Peyer's patch (tissue), 4 donors: ENCODE results near the gene CDK5R1.
"Not testable (repeated sequence)": the region's sequence is repeated elsewhere in the genome, so short reads cannot be mapped to it uniquely, and the experiment has no call there.

ENCODE experiments used
- POLR2A ChIP-seq, 2 donors: fragments of 450-650 bp; IDR thresholded peaks; one replicate each; pipeline ENCODE4 v1.5.1; 2017; ENCODE audit warnings: antibody characterized with exemption in 2 of 2, mild to moderate bottlenecking in 2 of 2, moderate library complexity in 2 of 2
- TF ChIP-seq, protein P1 (sequence below), 6 experiments: fragments of 450-650 bp in 4 of 6; fragments of 200-600 bp in 2 of 6; sonication (generic) in 1 of 6; IDR thresholded peaks; one replicate each; pipeline ENCODE4 v1.5.1; 2017 to 2019; ENCODE audit warnings: antibody characterized with exemption in 6 of 6, mild to moderate bottlenecking in 3 of 6, moderate library complexity in 1 of 6

DNA sequence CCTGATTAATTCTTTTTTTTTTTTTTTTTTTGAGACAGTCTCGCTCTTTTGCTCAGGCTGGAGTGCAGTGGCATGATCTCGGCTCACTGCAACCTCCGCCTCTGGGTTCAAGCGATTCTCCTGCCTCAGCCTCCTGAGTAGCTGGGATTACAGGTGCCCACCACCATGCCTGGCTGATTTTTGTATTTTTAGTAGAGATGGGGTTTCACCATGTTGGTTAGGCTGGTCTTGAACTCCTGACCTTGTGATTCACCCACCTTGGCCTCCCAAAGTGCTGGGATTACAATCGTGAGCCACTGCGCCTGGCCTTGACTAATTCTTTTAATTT lies 37.7 kb downstream of the CDK5R1 start:
- TF ChIP-seq, protein P1, sequence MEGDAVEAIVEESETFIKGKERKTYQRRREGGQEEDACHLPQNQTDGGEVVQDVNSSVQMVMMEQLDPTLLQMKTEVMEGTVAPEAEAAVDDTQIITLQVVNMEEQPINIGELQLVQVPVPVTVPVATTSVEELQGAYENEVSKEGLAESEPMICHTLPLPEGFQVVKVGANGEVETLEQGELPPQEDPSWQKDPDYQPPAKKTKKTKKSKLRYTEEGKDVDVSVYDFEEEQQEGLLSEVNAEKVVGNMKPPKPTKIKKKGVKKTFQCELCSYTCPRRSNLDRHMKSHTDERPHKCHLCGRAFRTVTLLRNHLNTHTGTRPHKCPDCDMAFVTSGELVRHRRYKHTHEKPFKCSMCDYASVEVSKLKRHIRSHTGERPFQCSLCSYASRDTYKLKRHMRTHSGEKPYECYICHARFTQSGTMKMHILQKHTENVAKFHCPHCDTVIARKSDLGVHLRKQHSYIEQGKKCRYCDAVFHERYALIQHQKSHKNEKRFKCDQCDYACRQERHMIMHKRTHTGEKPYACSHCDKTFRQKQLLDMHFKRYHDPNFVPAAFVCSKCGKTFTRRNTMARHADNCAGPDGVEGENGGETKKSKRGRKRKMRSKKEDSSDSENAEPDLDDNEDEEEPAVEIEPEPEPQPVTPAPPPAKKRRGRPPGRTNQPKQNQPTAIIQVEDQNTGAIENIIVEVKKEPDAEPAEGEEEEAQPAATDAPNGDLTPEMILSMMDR (IDR thresholded peaks at IDR 0.05) = not testable (repeated sequence)
- TF ChIP-seq POLR2A (IDR thresholded peaks at IDR 0.05) = not testable (repeated sequence)
